NCI-H187 (cell line): ENCODE data around the gene ARHGEF37.

Source experiments
- DNase-seq, 2 experiments: peaks; one replicate each; lab custom pipeline; 2025; lab: John Stamatoyannopoulos, UW

ARHGEF37 gene

GRCh38 chr5:149628846-149629388 is 47.6 kb downstream of the ARHGEF37 start:
- no peak for DNase-seq

GRCh38 chr5:149629421-149629820 is 48.1 kb downstream of the ARHGEF37 start:
- DNase-seq, result no peak

- no peak for DNase-seq
Measured at GRCh38 chr5:149630337-149630736, 49.0 kb downstream of the ARHGEF37 start.

- no peak for DNase-seq
Measured at GRCh38 chr5:149631506-149631905, 50.2 kb downstream of the ARHGEF37 start.

GRCh38 chr5:149632311-149633251 is 51.3 kb downstream of the ARHGEF37 start:
- no peak for DNase-seq

- DNase-seq, result no peak
Measured at GRCh38 chr5:149633476-149634350, 52.4 kb downstream of the ARHGEF37 start.

- no peak for DNase-seq
Measured at GRCh38 chr5:149635394-149635793, 54.1 kb downstream of the ARHGEF37 start.

- no peak for DNase-seq
Measured at GRCh38 chr5:149636191-149636860, 55.0 kb downstream of the ARHGEF37 start.

- peak; percentile 45 to 72 for DNase-seq
Measured at GRCh38 chr5:149636861-149637246, 55.6 kb downstream of the ARHGEF37 start.

GRCh38 chr5:149638136-149638535 is 56.8 kb downstream of the ARHGEF37 start:
- DNase-seq, result no peak

GRCh38 chr5:149638546-149639241 is 57.4 kb downstream of the ARHGEF37 start:
- DNase-seq, result no peak

- no peak for DNase-seq
Measured at GRCh38 chr5:149639737-149640136, 58.4 kb downstream of the ARHGEF37 start.

GRCh38 chr5:149640350-149640999 is 59.2 kb downstream of the ARHGEF37 start:
- DNase-seq, result no peak

- DNase-seq, result no peak
Measured at GRCh38 chr5:149641000-149641576, 59.8 kb downstream of the ARHGEF37 start.

- no peak for DNase-seq
Measured at GRCh38 chr5:149641600-149641999, 60.3 kb downstream of the ARHGEF37 start.

GRCh38 chr5:149643781-149644180 is 62.5 kb downstream of the ARHGEF37 start:
- DNase-seq, result no peak

- DNase-seq, result no peak
Measured at GRCh38 chr5:149644629-149645028, 63.3 kb downstream of the ARHGEF37 start.

GRCh38 chr5:149645236-149645635 is 63.9 kb downstream of the ARHGEF37 start:
- DNase-seq, result no peak

- DNase-seq, result no peak
Measured at GRCh38 chr5:149645725-149646124, 64.4 kb downstream of the ARHGEF37 start.

- DNase-seq, result peak in 1 of 2 experiments; percentile 22
Measured at GRCh38 chr5:149646564-149646963, 65.3 kb downstream of the ARHGEF37 start.
